HEK293 (cell line): ENCODE measurements around the gene GAP43.

Experiments
- CTCF ChIA-PET: fragments of 350-600 bp; formaldehyde crosslinking; extraction: SDS; loops from one replicate; lab custom pipeline; 2021; ENCODE audit warnings: antibody characterized with exemption; lab: Yijun Ruan, JAX
- POLR2A ChIA-PET: fragments of 300-600 bp; formaldehyde crosslinking; extraction: SDS; loops from one replicate; lab custom pipeline; 2020; ENCODE audit warnings: antibody characterized with exemption, inconsistent platforms; lab: Yijun Ruan, JAX
- H3K27ac ChIP-seq: fragments of 200-500 bp; sonication (Bioruptor generic); 2 replicates; pipeline ENCODE4 v1.5.1; 2014; ENCODE audit warnings: low read depth, low read length, control low read depth, inconsistent platforms; ENCODE audit errors: extremely low read depth
- H3K36me3 ChIP-seq, 2 experiments: fragments of 200-500 bp in 1 of 2; sonication (Bioruptor generic) in 1 of 2; 1 replicate in 1 of 2; 2 replicates in 1 of 2; pipeline ENCODE4 v1.5.1; 2014 to 2017; ENCODE audit warnings: inconsistent platforms in 2 of 2, low read length in 2 of 2; ENCODE audit not compliant: control insufficient read depth in 2 of 2, insufficient read depth in 1 of 2
- H3K4me1 ChIP-seq: fragments of 200-500 bp; sonication (Bioruptor generic); 2 replicates; pipeline ENCODE4 v1.5.1; 2014; ENCODE audit warnings: mild to moderate bottlenecking, low read length, inconsistent platforms; ENCODE audit not compliant: control insufficient read depth, insufficient read depth
- H3K4me3 ChIP-seq: 2 replicates; pipeline ENCODE4 v1.5.1; 2011; ENCODE audit warnings: low read depth, mild to moderate bottlenecking, control low read depth, low read length, moderate library complexity
- H3K9me3 ChIP-seq: fragments of 200-500 bp; sonication (Bioruptor generic); 2 replicates; pipeline ENCODE4 v1.5.1; 2014; ENCODE audit warnings: low read depth, low read length, inconsistent platforms; ENCODE audit not compliant: control insufficient read depth, insufficient read depth
- HOXD13 ChIP-seq: sonication (generic); formaldehyde crosslinking; IDR thresholded peaks from 2 replicates; pipeline ENCODE4 v1.8.0; 2022; ENCODE audit warnings: missing genetic modification reagents, borderline replicate concordance
- REPIN1 ChIP-seq: fragments of 450-650 bp; formaldehyde crosslinking; IDR thresholded peaks from 2 replicates; pipeline ENCODE4 v1.5.1; 2017; ENCODE audit warnings: missing biosample characterization, missing genetic modification characterization, low read depth
- TCF7L2 ChIP-seq: IDR thresholded peaks from 2 replicates; pipeline ENCODE4 v1.6.1; 2011; ENCODE audit warnings: low read depth, mild to moderate bottlenecking, inconsistent platforms, low read length, moderate library complexity, borderline replicate concordance
- WT1 ChIP-seq: fragments of 450-650 bp; formaldehyde crosslinking; IDR thresholded peaks from 2 replicates; pipeline ENCODE4 v1.5.1; 2016; ENCODE audit warnings: missing biosample characterization, missing genetic modification characterization
- ZBTB8A ChIP-seq: fragments of 450-650 bp; formaldehyde crosslinking; IDR thresholded peaks from 2 replicates; pipeline ENCODE4 v1.5.1; 2016; ENCODE audit warnings: missing biosample characterization, missing genetic modification characterization
- ZFP3 ChIP-seq: fragments of 450-650 bp; formaldehyde crosslinking; IDR thresholded peaks from 2 replicates; pipeline ENCODE4 v1.5.1; 2016; ENCODE audit warnings: low read depth, missing biosample characterization, missing genetic modification characterization
- ZIC2 ChIP-seq: fragments of 450-650 bp; formaldehyde crosslinking; IDR thresholded peaks from 2 replicates; pipeline ENCODE4 v1.5.1; 2016; ENCODE audit warnings: missing biosample characterization, missing genetic modification characterization
- ZNF133 ChIP-seq: fragments of 450-650 bp; formaldehyde crosslinking; IDR thresholded peaks from 2 replicates; pipeline ENCODE4 v1.5.1; 2016; ENCODE audit warnings: missing biosample characterization, missing genetic modification characterization
- ZNF239 ChIP-seq: fragments of 450-650 bp; formaldehyde crosslinking; IDR thresholded peaks from 2 replicates; pipeline ENCODE4 v1.5.1; 2016; ENCODE audit warnings: missing biosample characterization, missing genetic modification characterization
- ZNF292 ChIP-seq: fragments of 450-650 bp; formaldehyde crosslinking; IDR thresholded peaks from 2 replicates; pipeline ENCODE4 v1.5.1; 2016; ENCODE audit warnings: low read depth, missing biosample characterization, missing genetic modification characterization, borderline replicate concordance
- ZNF544 ChIP-seq: fragments of 450-650 bp; formaldehyde crosslinking; IDR thresholded peaks from 2 replicates; pipeline ENCODE4 v1.5.0; 2017; ENCODE audit warnings: missing biosample characterization, missing genetic modification characterization
- ZNF548 ChIP-seq: fragments of 450-650 bp; formaldehyde crosslinking; IDR thresholded peaks from 2 replicates; pipeline ENCODE4 v1.5.1; 2016; ENCODE audit warnings: missing biosample characterization, missing genetic modification characterization
- ZNF76 ChIP-seq: fragments of 450-650 bp; formaldehyde crosslinking; IDR thresholded peaks from 2 replicates; pipeline ENCODE4; 2016; ENCODE audit warnings: low read depth, missing biosample characterization, missing genetic modification characterization, borderline replicate concordance
- ZNF768 ChIP-seq: fragments of 450-650 bp; formaldehyde crosslinking; IDR thresholded peaks from 2 replicates; pipeline ENCODE4 v1.5.1; 2018; ENCODE audit warnings: missing biosample characterization, mild to moderate bottlenecking, missing genetic modification characterization
- ZNF791 ChIP-seq: fragments of 450-650 bp; formaldehyde crosslinking; IDR thresholded peaks from 2 replicates; pipeline ENCODE4 v1.5.1; 2016; ENCODE audit warnings: missing biosample characterization, missing genetic modification characterization
- ZNF830 ChIP-seq: fragments of 450-650 bp; IDR thresholded peaks from 2 replicates; pipeline ENCODE4 v1.5.0; 2018; ENCODE audit warnings: missing biosample characterization, missing genetic modification characterization, low read depth, mild to moderate bottlenecking, moderate library complexity
- ZNF837 ChIP-seq: fragments of 450-650 bp; formaldehyde crosslinking; IDR thresholded peaks from 2 replicates; pipeline ENCODE4 v1.5.1; 2016; ENCODE audit warnings: missing biosample characterization, missing genetic modification characterization
- ZNF843 ChIP-seq: fragments of 450-650 bp; formaldehyde crosslinking; IDR thresholded peaks from 2 replicates; pipeline ENCODE4 v1.5.1; 2016; ENCODE audit warnings: missing biosample characterization, missing genetic modification characterization
- TF ChIP-seq, protein P1 (sequence below): fragments of 450-650 bp; IDR thresholded peaks from 2 replicates; pipeline ENCODE4 v1.5.1; 2018; ENCODE audit warnings: missing biosample characterization, mild to moderate bottlenecking, missing genetic modification characterization
- TF ChIP-seq, protein P2 (sequence below): fragments of 450-650 bp; formaldehyde crosslinking; optimal IDR thresholded peaks from 2 replicates; pipeline ENCODE3; 2016; ENCODE audit warnings: missing biosample characterization, mild to moderate bottlenecking, missing genetic modification characterization
- TF ChIP-seq, protein P3 (sequence below): fragments of 450-650 bp; formaldehyde crosslinking; IDR thresholded peaks from 2 replicates; pipeline ENCODE4 v1.5.1; 2016; ENCODE audit warnings: missing biosample characterization, missing genetic modification characterization

GAP43 gene

DNA sequence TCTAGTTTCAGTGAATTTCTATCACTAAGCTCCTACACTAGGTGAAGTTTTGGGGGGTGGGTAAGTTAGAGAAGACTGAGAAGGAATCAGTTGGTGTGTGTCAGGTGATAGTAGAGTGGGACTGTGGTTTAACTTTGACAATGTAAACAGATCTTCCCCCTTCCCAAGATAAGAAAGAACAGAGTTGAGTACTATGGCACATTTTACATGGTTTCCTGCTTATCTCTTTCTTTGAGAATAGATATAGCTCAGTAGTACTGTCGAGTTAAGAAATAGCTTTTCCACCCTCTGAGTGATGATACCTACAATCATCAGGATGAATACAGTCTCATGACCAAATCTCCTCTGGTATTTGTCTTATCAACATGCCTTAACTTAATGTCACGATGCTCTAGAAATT lies 42.8 kb downstream of the GAP43 start:
- POLR2A ChIA-PET: no interaction called here
- CTCF ChIA-PET: interaction anchor here (1.0 kb wide), 1 partner anchor 16 kb away, joined by 4 read pairs; no protein-coding TSS in a partner anchor
- Histone ChIP-seq H3K4me1 (no peaks in the 10 kb centered on the region), H3K36me3 (no peaks in the 10 kb centered on the region), H3K4me3 (no peak overlapping the region), H3K27ac (no peak overlapping the region), H3K9me3 (no peaks in the 10 kb centered on the region)
- TF ChIP-seq ZNF76 (tag by site-specific recombination) (no peak), ZFP3 (tag by site-specific recombination) (no peak), ZNF133 (tag by site-specific recombination) (no peak), ZNF843 (tag by site-specific recombination) (no peak), ZNF837 (tag by site-specific recombination) (no peak), ZNF791 (no peak), ZNF768 (no peak), ZNF239 (tag by site-specific recombination) (no peak), ZNF292 (tag by site-specific recombination) (no peak)
- TF ChIP-seq, protein P1, sequence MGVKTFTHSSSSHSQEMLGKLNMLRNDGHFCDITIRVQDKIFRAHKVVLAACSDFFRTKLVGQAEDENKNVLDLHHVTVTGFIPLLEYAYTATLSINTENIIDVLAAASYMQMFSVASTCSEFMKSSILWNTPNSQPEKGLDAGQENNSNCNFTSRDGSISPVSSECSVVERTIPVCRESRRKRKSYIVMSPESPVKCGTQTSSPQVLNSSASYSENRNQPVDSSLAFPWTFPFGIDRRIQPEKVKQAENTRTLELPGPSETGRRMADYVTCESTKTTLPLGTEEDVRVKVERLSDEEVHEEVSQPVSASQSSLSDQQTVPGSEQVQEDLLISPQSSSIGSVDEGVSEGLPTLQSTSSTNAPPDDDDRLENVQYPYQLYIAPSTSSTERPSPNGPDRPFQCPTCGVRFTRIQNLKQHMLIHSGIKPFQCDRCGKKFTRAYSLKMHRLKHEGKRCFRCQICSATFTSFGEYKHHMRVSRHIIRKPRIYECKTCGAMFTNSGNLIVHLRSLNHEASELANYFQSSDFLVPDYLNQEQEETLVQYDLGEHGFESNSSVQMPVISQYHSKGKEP (tag by site-specific recombination): no peak
- TF ChIP-seq, protein P2, sequence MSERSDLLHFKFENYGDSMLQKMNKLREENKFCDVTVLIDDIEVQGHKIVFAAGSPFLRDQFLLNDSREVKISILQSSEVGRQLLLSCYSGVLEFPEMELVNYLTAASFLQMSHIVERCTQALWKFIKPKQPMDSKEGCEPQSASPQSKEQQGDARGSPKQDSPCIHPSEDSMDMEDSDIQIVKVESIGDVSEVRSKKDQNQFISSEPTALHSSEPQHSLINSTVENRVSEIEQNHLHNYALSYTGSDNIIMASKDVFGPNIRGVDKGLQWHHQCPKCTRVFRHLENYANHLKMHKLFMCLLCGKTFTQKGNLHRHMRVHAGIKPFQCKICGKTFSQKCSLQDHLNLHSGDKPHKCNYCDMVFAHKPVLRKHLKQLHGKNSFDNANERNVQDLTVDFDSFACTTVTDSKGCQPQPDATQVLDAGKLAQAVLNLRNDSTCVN (tag by site-specific recombination): no peak
- TF ChIP-seq, protein P3, sequence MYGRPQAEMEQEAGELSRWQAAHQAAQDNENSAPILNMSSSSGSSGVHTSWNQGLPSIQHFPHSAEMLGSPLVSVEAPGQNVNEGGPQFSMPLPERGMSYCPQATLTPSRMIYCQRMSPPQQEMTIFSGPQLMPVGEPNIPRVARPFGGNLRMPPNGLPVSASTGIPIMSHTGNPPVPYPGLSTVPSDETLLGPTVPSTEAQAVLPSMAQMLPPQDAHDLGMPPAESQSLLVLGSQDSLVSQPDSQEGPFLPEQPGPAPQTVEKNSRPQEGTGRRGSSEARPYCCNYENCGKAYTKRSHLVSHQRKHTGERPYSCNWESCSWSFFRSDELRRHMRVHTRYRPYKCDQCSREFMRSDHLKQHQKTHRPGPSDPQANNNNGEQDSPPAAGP (tag by site-specific recombination): no peak

DNA sequence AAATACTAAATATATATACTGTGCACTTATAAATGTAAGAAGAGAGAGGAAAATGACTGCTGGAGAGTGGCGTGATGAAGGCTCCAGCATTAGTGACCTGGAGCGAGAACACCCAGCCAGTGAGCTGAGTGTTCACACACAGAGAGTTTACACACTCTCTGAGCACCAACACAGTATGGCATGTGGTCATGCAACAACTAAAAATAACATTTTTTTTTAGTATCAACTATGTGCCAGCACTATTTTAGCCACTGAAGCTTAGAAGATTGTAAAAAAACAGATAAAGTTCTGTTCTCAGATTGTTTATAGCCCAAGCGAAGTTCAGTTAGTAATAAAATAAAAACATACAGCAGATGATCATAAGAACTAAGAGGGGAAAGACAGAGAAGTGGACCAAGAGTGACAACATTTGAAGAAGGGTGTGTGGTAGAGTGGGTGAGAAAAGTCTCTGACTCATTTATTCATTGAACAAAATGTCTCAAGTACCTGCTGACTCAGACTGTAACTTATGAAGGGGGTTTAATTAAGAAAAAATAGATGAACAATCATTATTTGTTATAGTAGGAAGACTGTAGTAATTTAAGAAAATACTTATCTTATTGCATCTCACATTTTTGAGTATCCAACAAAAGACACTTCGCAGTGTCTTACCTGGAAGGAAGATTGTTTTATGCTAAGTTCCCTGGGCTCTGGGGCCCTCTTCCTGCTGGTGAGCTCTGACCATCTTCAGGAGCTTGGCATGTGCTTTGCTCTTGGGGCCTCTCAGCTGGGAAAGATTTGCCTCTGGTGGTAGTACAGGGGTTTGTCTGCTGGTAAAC lies 43.8 kb downstream of the GAP43 start:
- ChIA-PET CTCF (no interaction called here), POLR2A (no interaction called here)
- no peak overlapping the region for H3K4me3 ChIP-seq
- H3K27ac ChIP-seq: no peak overlapping the region
- no peaks in the 10 kb centered on the region for H3K36me3 ChIP-seq
- TF ChIP-seq ZBTB8A (tag by site-specific recombination): no peak
- no peak for TF ChIP-seq TCF7L2
- TF ChIP-seq HOXD13 (CRISPR knock-in tag): no peak
- TF ChIP-seq ZNF548 (tag by site-specific recombination): no peak
- TF ChIP-seq REPIN1 (tag by site-specific recombination): no peak
- no peak for TF ChIP-seq ZNF830
- no peak for TF ChIP-seq ZNF544 (tag by site-specific recombination)
- no peak for TF ChIP-seq WT1
- TF ChIP-seq ZIC2: no peak
- no peaks in the 10 kb centered on the region for H3K4me1 ChIP-seq
- H3K9me3 ChIP-seq: no peaks in the 10 kb centered on the region
